ENCODE results near the gene RGSL1. TPM values are rescaled to one million over a fixed set of nuclear protein-coding genes. Genes with fewer than 3 reads are reported as not detected.

The RGSL1 gene
- total and polyA plus RNA-seq, 4 donors: 0.07 to 0.50 (median 0.31) TPM; not detected in 1

DNA sequence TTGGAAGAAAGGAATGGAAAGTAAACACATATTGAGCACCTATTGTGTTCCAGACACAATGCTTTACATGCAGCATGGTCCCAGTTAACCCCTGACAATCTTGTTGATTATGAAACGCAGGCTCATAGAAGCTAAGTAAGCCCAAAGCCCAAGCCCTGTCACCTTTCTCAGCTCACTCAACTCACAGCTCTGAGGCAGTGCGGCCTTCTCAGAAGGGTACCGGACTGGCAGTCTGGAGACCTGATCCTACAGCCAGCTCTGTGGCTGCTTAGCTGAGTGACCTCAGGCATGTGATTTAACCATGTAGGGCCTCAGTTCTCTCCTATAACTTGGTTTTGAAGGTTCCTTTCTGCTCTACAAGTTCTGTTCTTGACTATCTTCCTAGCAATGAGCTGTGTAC, 139.6 kb downstream of the RGSL1 start:
- Histone ChIP-seq H3K4me1 (ENCODE audit: control insufficient read depth in 4 of 4, insufficient read depth in 4 of 4, low read length in 3 of 4) (peaks cover 0 to 12% (median 0%) of the 10 kb centered on the region in 4 donors), H3K4me3 (ENCODE audit: low read depth in 1 of 3, low read length in 3 of 3) (no peak overlapping the region), H3K27ac (ENCODE audit: low read depth in 1 of 2, low read length in 2 of 2) (peak overlapping the region in 1 of 2 donors; percentile 74), H3K9me3 (ENCODE audit: control insufficient read depth in 4 of 4, low read length in 3 of 4) (no peaks in the 10 kb centered on the region), H3K27me3 (ENCODE audit: control insufficient read depth in 4 of 4, insufficient read depth in 4 of 4, low read length in 3 of 4) (no peaks in the 10 kb centered on the region), H3K9ac (ENCODE audit: low read depth in 1 of 2, low read length in 2 of 2) (no peak overlapping the region), H3K36me3 (ENCODE audit: control insufficient read depth in 4 of 4, insufficient read depth in 3 of 4, low read depth in 1 of 4, low read length in 3 of 4) (peaks cover 0 to 2% (median 0%) of the 10 kb centered on the region in 4 donors)
- no peak for DNase-seq (ENCODE audit: low spot score)
- WGBS: 96% methylated on average over 3 of the region's 3 CpGs
- TF ChIP-seq RXRA (IDR thresholded peaks at IDR 0.05) (no peak), RAD21 (IDR thresholded peaks at IDR 0.05) (no peak), GABPA (IDR thresholded peaks at IDR 0.05 in 1 of 2, conservative IDR thresholded peaks at IDR 0.05 in 1 of 2) (no peak), SP1 (IDR thresholded peaks at IDR 0.05) (no peak), JUND (IDR thresholded peaks at IDR 0.05) (no peak), NR2F2 (IDR thresholded peaks at IDR 0.05) (no peak), FOXA2 (IDR thresholded peaks at IDR 0.05) (no peak)
- TF ChIP-seq, protein P1, sequence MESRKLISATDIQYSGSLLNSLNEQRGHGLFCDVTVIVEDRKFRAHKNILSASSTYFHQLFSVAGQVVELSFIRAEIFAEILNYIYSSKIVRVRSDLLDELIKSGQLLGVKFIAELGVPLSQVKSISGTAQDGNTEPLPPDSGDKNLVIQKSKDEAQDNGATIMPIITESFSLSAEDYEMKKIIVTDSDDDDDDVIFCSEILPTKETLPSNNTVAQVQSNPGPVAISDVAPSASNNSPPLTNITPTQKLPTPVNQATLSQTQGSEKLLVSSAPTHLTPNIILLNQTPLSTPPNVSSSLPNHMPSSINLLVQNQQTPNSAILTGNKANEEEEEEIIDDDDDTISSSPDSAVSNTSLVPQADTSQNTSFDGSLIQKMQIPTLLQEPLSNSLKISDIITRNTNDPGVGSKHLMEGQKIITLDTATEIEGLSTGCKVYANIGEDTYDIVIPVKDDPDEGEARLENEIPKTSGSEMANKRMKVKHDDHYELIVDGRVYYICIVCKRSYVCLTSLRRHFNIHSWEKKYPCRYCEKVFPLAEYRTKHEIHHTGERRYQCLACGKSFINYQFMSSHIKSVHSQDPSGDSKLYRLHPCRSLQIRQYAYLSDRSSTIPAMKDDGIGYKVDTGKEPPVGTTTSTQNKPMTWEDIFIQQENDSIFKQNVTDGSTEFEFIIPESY (IDR thresholded peaks at IDR 0.05): no peak
- TF ChIP-seq, protein P2, sequence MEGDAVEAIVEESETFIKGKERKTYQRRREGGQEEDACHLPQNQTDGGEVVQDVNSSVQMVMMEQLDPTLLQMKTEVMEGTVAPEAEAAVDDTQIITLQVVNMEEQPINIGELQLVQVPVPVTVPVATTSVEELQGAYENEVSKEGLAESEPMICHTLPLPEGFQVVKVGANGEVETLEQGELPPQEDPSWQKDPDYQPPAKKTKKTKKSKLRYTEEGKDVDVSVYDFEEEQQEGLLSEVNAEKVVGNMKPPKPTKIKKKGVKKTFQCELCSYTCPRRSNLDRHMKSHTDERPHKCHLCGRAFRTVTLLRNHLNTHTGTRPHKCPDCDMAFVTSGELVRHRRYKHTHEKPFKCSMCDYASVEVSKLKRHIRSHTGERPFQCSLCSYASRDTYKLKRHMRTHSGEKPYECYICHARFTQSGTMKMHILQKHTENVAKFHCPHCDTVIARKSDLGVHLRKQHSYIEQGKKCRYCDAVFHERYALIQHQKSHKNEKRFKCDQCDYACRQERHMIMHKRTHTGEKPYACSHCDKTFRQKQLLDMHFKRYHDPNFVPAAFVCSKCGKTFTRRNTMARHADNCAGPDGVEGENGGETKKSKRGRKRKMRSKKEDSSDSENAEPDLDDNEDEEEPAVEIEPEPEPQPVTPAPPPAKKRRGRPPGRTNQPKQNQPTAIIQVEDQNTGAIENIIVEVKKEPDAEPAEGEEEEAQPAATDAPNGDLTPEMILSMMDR (IDR thresholded peaks at IDR 0.05; ENCODE audit: low read depth, low read length, missing input control): no peak
- TF ChIP-seq, protein P3, sequence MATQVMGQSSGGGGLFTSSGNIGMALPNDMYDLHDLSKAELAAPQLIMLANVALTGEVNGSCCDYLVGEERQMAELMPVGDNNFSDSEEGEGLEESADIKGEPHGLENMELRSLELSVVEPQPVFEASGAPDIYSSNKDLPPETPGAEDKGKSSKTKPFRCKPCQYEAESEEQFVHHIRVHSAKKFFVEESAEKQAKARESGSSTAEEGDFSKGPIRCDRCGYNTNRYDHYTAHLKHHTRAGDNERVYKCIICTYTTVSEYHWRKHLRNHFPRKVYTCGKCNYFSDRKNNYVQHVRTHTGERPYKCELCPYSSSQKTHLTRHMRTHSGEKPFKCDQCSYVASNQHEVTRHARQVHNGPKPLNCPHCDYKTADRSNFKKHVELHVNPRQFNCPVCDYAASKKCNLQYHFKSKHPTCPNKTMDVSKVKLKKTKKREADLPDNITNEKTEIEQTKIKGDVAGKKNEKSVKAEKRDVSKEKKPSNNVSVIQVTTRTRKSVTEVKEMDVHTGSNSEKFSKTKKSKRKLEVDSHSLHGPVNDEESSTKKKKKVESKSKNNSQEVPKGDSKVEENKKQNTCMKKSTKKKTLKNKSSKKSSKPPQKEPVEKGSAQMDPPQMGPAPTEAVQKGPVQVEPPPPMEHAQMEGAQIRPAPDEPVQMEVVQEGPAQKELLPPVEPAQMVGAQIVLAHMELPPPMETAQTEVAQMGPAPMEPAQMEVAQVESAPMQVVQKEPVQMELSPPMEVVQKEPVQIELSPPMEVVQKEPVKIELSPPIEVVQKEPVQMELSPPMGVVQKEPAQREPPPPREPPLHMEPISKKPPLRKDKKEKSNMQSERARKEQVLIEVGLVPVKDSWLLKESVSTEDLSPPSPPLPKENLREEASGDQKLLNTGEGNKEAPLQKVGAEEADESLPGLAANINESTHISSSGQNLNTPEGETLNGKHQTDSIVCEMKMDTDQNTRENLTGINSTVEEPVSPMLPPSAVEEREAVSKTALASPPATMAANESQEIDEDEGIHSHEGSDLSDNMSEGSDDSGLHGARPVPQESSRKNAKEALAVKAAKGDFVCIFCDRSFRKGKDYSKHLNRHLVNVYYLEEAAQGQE (IDR thresholded peaks at IDR 0.05): no peak

DNA sequence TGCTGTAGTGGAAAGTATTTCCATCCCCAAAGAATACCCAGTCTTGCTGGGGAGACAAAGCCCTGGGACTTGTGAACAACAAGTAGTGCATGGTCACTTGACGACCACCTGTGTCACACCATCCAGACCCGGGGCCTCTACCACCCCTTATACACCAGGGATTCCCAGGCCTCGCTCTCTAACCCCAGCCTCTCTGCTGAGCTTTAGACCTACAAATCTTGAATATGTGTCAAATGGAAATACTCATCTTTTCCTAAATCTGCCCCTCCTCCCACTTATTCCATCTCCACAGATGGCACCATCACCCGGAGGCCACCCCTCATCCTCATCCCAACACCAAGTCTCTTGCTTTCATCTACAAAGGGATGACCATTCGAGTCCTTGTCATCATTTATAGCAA, 140.0 kb downstream of the RGSL1 start:
- Histone ChIP-seq H3K9ac (ENCODE audit: low read depth in 1 of 2, low read length in 2 of 2) (no peak overlapping the region), H3K4me1 (ENCODE audit: control insufficient read depth in 4 of 4, insufficient read depth in 4 of 4, low read length in 3 of 4) (peaks cover 0 to 12% (median 0%) of the 10 kb centered on the region in 4 donors), H3K27me3 (ENCODE audit: control insufficient read depth in 4 of 4, insufficient read depth in 4 of 4, low read length in 3 of 4) (no peaks in the 10 kb centered on the region), H3K27ac (ENCODE audit: low read depth in 1 of 2, low read length in 2 of 2) (no peak overlapping the region), H3K36me3 (ENCODE audit: control insufficient read depth in 4 of 4, insufficient read depth in 3 of 4, low read depth in 1 of 4, low read length in 3 of 4) (peaks cover 0 to 2% (median 0%) of the 10 kb centered on the region in 4 donors), H3K4me3 (ENCODE audit: low read depth in 1 of 3, low read length in 3 of 3) (no peak overlapping the region), H3K9me3 (ENCODE audit: control insufficient read depth in 4 of 4, low read length in 3 of 4) (no peaks in the 10 kb centered on the region)
- WGBS: 95% methylated on average over 5 of the region's 5 CpGs
- DNase-seq (ENCODE audit: low spot score): no peak
- no peak for TF ChIP-seq TAF1 (conservative IDR thresholded peaks at IDR 0.05)
- TF ChIP-seq NR2F2 (IDR thresholded peaks at IDR 0.05): no peak
- TF ChIP-seq HNF4A (conservative IDR thresholded peaks at IDR 0.05): no peak
- TF ChIP-seq, protein P3 (IDR thresholded peaks at IDR 0.05): no peak
- TF ChIP-seq HNF4G (IDR thresholded peaks at IDR 0.05): no peak
- no peak for TF ChIP-seq GABPA (IDR thresholded peaks at IDR 0.05 in 1 of 2, conservative IDR thresholded peaks at IDR 0.05 in 1 of 2)
- TF ChIP-seq RXRA (IDR thresholded peaks at IDR 0.05): no peak
- TF ChIP-seq, protein P2 (IDR thresholded peaks at IDR 0.05; ENCODE audit: low read depth, low read length, missing input control): no peak
- TF ChIP-seq EGR1 (IDR thresholded peaks at IDR 0.05; ENCODE audit: low read depth in 2 of 2): no peak
- TF ChIP-seq FOXA2 (IDR thresholded peaks at IDR 0.05): no peak
- TF ChIP-seq RAD21 (IDR thresholded peaks at IDR 0.05): no peak
- no peak for TF ChIP-seq SP1 (IDR thresholded peaks at IDR 0.05)
- TF ChIP-seq, protein P4, sequence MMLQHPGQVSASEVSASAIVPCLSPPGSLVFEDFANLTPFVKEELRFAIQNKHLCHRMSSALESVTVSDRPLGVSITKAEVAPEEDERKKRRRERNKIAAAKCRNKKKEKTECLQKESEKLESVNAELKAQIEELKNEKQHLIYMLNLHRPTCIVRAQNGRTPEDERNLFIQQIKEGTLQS (IDR thresholded peaks at IDR 0.05): no peak
- TF ChIP-seq YY1 (IDR thresholded peaks at IDR 0.05): no peak
- no peak for TF ChIP-seq FOXA1 (IDR thresholded peaks at IDR 0.05)
- TF ChIP-seq, protein P5, sequence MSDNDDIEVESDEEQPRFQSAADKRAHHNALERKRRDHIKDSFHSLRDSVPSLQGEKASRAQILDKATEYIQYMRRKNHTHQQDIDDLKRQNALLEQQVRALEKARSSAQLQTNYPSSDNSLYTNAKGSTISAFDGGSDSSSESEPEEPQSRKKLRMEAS (IDR thresholded peaks at IDR 0.05): no peak
- no peak for TF ChIP-seq JUND (IDR thresholded peaks at IDR 0.05)
